ENCODE measurements around the gene S1PR2.

Gene S1PR2

DNA sequence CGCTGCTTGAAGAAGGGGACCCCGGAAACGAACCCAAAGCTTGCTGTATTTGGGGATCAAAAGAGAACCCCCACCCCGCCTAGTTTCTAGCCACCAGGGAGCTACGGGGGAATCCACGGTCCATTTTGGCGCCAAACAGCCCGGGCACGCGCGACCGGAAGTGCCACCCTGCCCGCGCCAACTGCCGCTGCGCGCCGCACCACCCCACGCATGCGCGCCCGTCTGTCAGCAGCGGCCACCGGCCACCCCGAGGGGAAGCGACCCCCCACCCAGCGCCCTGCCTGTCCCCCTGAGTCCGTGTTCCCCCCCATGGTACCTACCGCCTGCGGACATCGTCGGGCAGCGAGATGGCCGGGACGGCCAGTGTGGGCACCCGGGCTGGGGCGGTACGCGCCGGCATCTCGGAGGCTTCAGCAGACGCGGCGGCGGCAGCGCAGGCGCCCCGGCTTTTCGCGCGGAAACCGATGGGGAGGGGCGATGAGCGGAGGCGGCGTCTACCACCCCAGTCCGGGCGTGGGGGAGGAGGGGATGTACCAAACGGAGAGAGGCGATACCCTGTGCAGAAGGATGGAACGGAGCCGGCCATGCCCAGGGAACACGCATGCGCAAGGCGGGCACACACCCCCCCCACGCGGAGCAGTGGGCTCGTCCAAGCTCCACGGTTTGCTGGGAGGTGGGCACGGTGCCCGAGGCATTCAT is 36.5 kb downstream of the S1PR2 start, which contains the start of gene DNMT1:
DNMT1 (minus strand) TSS at position 454 of the 699 bp plus-strand sequence; CDS start at position 400, 54 bp downstream.
- Histone ChIP-seq H3K27ac (ENCODE audit: low read depth, low read length) (peak within 1 kb of the TSS; percentile 66), H3K36me3 (ENCODE audit: control insufficient read depth in 1 of 2, insufficient read depth in 2 of 2, low read length in 2 of 2) (peaks cover 0 to 2% of the 10 kb centered on the region in 2 donors), H3K27me3 (ENCODE audit: control insufficient read depth in 1 of 2, insufficient read depth in 2 of 2, low read length in 2 of 2) (no peaks in the 10 kb centered on the region), H3K9ac (ENCODE audit: low read depth in 1 of 2, low read length in 2 of 2) (peak within 1 kb of the TSS; percentile 68 to 79), H3K4me3 (ENCODE audit: low read depth in 1 of 2, low read length in 2 of 2) (peak within 1 kb of the TSS; percentile 81 to 88), H3K4me1 (ENCODE audit: control insufficient read depth in 1 of 2, insufficient read depth in 2 of 2, low read length in 2 of 2) (peaks cover 11 to 21% of the 10 kb centered on the region in 2 donors), H3K9me3 (ENCODE audit: control insufficient read depth in 1 of 2, low read length in 2 of 2) (no peaks in the 10 kb centered on the region)

DNA sequence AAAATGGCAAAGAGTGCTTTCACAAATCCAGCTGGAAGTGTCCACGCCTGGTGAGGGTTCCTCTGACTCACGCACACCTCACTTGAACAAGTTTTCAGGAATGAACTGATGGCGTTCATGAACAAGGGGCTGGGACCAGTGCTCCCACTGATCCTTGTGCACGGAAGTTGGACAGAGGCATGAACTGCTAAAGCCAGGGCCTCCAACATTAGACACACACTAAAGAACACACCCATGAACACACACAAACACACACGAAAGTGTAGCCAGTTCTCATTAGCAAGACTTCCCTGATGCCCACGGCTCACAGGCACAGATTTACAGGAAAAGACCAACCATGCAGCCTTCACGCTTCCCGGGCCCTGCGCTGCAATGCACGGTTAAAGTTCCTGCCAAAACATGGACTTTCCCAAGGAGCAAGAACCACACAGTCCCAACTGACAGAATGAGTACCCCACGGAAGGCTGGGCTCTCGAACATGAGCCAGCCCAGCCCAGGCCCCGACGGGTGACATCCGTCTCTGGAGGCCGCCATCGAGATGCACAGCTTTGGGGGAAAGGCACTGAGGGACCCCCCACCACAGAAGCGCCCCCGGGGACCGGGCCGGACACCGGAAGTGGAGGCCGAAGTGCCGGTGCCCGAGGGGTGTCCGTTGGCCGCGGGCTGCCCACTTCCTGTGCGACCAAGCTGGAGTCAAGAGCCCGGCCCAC is 37.2 kb downstream of the S1PR2 start:
- Histone ChIP-seq H3K4me1 (ENCODE audit: control insufficient read depth in 1 of 2, insufficient read depth in 2 of 2, low read length in 2 of 2) (peaks cover 11 to 21% of the 10 kb centered on the region in 2 donors), H3K9ac (ENCODE audit: low read depth in 1 of 2, low read length in 2 of 2) (peak overlapping the region; percentile 68 to 79), H3K4me3 (ENCODE audit: low read depth in 1 of 2, low read length in 2 of 2) (peak overlapping the region; percentile 81 to 88), H3K9me3 (ENCODE audit: control insufficient read depth in 1 of 2, low read length in 2 of 2) (no peaks in the 10 kb centered on the region), H3K27me3 (ENCODE audit: control insufficient read depth in 1 of 2, insufficient read depth in 2 of 2, low read length in 2 of 2) (no peaks in the 10 kb centered on the region), H3K36me3 (ENCODE audit: control insufficient read depth in 1 of 2, insufficient read depth in 2 of 2, low read length in 2 of 2) (peaks cover 0 to 2% of the 10 kb centered on the region in 2 donors), H3K27ac (ENCODE audit: low read depth, low read length) (peak overlapping the region; percentile 66)

DNA sequence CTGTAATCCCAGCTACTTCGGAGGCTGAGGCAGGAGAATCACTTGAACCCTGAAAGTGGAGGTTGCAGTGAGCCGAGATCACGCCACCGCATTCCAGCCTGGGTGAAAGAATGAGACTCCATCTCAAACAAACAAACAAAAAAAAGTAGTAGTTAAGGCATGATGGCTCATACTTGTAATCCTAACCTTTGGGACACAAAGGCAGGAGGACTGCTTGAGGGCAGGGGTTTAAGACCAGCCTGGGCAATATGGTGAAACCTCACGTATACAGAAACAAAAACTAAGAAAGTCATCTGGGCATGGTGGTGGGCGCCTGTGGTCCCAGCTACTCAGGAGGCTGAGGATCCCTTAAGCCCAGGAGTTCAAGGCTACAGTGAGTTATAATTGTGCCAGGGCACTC is 38.2 kb downstream of the S1PR2 start:
- Histone ChIP-seq H3K27ac (ENCODE audit: low read depth, low read length) (no peak overlapping the region), H3K9ac (ENCODE audit: low read depth in 1 of 2, low read length in 2 of 2) (no peak overlapping the region)

DNA sequence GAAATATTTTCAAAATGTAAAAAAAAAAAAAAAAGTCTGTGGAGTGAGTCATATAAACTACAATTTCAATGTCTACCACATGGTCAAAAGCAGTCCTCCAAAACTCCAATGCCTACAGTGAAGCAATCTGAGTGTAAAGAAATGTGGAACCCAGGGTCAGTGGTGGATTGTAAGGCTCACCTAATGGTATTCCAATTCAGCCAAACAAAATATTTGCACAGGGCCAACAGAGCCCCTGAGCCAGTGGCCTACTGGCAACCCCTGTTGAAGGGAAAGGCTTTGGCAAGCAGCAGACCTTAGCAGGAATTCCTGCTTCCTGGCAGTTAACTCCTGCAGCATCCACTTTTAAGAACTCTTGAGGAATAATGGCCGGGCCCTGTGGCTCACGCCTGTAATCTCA is 39.8 kb downstream of the S1PR2 start:
- Histone ChIP-seq H3K27me3 (ENCODE audit: control insufficient read depth in 1 of 2, insufficient read depth in 2 of 2, low read length in 2 of 2) (no peaks in the 10 kb centered on the region), H3K4me3 (ENCODE audit: low read depth in 1 of 2, low read length in 2 of 2) (no peak overlapping the region), H3K27ac (ENCODE audit: low read depth, low read length) (no peak overlapping the region), H3K4me1 (ENCODE audit: control insufficient read depth in 1 of 2, insufficient read depth in 2 of 2, low read length in 2 of 2) (peaks cover 11 to 21% of the 10 kb centered on the region in 2 donors), H3K9ac (ENCODE audit: low read depth in 1 of 2, low read length in 2 of 2) (no peak overlapping the region), H3K36me3 (ENCODE audit: control insufficient read depth in 1 of 2, insufficient read depth in 2 of 2, low read length in 2 of 2) (peaks cover 0 to 3% of the 10 kb centered on the region in 2 donors), H3K9me3 (ENCODE audit: control insufficient read depth in 1 of 2, low read length in 2 of 2) (no peaks in the 10 kb centered on the region)

More for the DNA sequence above, 38.2 kb downstream of the S1PR2 start:
- H3K4me1 ChIP-seq (ENCODE audit: control insufficient read depth in 1 of 2, insufficient read depth in 2 of 2, low read length in 2 of 2), result peaks cover 11 to 21% of the 10 kb centered on the region in 2 donors
- no peaks in the 10 kb centered on the region for H3K9me3 ChIP-seq (ENCODE audit: control insufficient read depth in 1 of 2, low read length in 2 of 2)
- H3K27me3 ChIP-seq (ENCODE audit: control insufficient read depth in 1 of 2, insufficient read depth in 2 of 2, low read length in 2 of 2), result no peaks in the 10 kb centered on the region
- H3K4me3 ChIP-seq (ENCODE audit: low read depth in 1 of 2, low read length in 2 of 2), result no peak overlapping the region
- H3K36me3 ChIP-seq (ENCODE audit: control insufficient read depth in 1 of 2, insufficient read depth in 2 of 2, low read length in 2 of 2), result peaks cover 0 to 2% of the 10 kb centered on the region in 2 donors

DNA sequence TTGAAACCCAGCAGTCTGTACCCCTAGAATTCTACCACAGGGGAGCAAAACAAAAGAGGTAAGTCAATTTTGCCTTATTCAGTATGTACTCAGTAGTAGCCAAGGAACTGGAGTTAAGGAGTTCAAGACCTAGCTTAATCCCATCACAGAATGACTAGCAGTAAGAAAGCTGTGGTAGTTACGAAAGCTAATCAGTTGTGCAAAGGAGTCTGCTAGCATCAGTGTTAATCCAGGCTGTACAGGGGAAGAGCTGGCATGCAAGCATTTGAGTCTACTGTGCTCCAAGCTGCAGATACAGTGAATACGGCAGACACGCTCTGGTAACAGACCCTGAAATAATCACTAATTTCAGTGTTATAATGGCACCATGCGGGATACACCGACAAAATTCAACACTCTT is 41.1 kb downstream of the S1PR2 start:
- H3K4me3 ChIP-seq (ENCODE audit: low read depth in 1 of 2, low read length in 2 of 2), result no peak overlapping the region
- H3K27ac ChIP-seq (ENCODE audit: low read depth, low read length), result no peak overlapping the region
- peak overlapping the region in 1 of 2 donors; percentile 1 for H3K9ac ChIP-seq (ENCODE audit: low read depth in 1 of 2, low read length in 2 of 2)
- H3K4me1 ChIP-seq (ENCODE audit: control insufficient read depth in 1 of 2, insufficient read depth in 2 of 2, low read length in 2 of 2), result peaks cover 8 to 19% of the 10 kb centered on the region in 2 donors
- H3K27me3 ChIP-seq (ENCODE audit: control insufficient read depth in 1 of 2, insufficient read depth in 2 of 2, low read length in 2 of 2), result no peaks in the 10 kb centered on the region
- H3K9me3 ChIP-seq (ENCODE audit: control insufficient read depth in 1 of 2, low read length in 2 of 2), result no peaks in the 10 kb centered on the region
- H3K36me3 ChIP-seq (ENCODE audit: control insufficient read depth in 1 of 2, insufficient read depth in 2 of 2, low read length in 2 of 2), result peaks cover 0 to 10% of the 10 kb centered on the region in 2 donors

DNA sequence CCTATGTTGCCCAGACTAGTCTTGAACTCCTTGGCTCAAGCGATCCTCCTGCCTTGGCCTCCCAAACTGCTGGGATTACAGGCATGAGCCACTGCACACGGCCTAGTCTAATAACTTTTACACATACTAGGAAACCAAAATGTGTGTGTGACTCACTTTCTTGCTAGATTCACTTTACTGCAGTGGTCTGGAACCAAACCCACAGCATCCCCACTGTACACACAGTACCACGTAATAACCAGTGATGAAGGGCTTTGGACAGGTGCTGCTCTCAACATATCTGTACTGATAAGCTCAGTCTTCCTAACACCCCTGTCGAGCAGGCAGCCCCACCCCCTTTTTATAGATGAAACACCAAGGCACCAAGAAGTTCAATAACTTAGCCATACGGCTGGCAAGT is 41.5 kb downstream of the S1PR2 start:
- Histone ChIP-seq H3K4me3 (ENCODE audit: low read depth in 1 of 2, low read length in 2 of 2) (no peak overlapping the region), H3K36me3 (ENCODE audit: control insufficient read depth in 1 of 2, insufficient read depth in 2 of 2, low read length in 2 of 2) (peaks cover 0 to 13% of the 10 kb centered on the region in 2 donors), H3K27ac (ENCODE audit: low read depth, low read length) (no peak overlapping the region), H3K27me3 (ENCODE audit: control insufficient read depth in 1 of 2, insufficient read depth in 2 of 2, low read length in 2 of 2) (no peaks in the 10 kb centered on the region), H3K4me1 (ENCODE audit: control insufficient read depth in 1 of 2, insufficient read depth in 2 of 2, low read length in 2 of 2) (peaks cover 7 to 17% of the 10 kb centered on the region in 2 donors), H3K9me3 (ENCODE audit: control insufficient read depth in 1 of 2, low read length in 2 of 2) (no peaks in the 10 kb centered on the region), H3K9ac (ENCODE audit: low read depth in 1 of 2, low read length in 2 of 2) (peak overlapping the region in 1 of 2 donors; percentile 1)

DNA sequence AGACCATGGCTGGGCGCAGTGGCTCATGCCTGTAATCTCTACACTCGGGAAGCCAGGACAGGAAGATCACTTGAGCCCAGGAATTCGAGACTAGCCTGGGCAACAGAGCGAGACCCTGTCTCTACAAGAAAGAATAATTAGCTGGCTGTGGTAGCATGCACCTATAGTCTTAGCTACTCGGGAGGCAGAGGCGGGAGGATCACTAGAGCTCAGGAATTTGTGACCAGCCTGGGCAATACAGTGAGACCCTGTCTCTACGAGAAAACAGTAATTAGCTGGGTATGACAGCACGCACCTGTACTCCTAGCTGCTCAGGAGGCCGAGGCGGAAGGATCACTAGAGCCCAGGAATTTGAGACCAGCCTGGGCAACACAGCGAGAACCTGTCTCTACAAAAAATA is 43.8 kb downstream of the S1PR2 start:
- no peak overlapping the region for H3K9ac ChIP-seq (ENCODE audit: low read depth in 1 of 2, low read length in 2 of 2)
- no peak overlapping the region for H3K27ac ChIP-seq (ENCODE audit: low read depth, low read length)
- H3K4me3 ChIP-seq (ENCODE audit: low read depth in 1 of 2, low read length in 2 of 2), result no peak overlapping the region
- H3K4me1 ChIP-seq (ENCODE audit: control insufficient read depth in 1 of 2, insufficient read depth in 2 of 2, low read length in 2 of 2), result peaks cover 2 to 3% of the 10 kb centered on the region in 2 donors
- H3K36me3 ChIP-seq (ENCODE audit: control insufficient read depth in 1 of 2, insufficient read depth in 2 of 2, low read length in 2 of 2), result peaks cover 0 to 21% of the 10 kb centered on the region in 2 donors
- H3K27me3 ChIP-seq (ENCODE audit: control insufficient read depth in 1 of 2, insufficient read depth in 2 of 2, low read length in 2 of 2), result no peaks in the 10 kb centered on the region
- H3K9me3 ChIP-seq (ENCODE audit: control insufficient read depth in 1 of 2, low read length in 2 of 2), result no peaks in the 10 kb centered on the region

DNA sequence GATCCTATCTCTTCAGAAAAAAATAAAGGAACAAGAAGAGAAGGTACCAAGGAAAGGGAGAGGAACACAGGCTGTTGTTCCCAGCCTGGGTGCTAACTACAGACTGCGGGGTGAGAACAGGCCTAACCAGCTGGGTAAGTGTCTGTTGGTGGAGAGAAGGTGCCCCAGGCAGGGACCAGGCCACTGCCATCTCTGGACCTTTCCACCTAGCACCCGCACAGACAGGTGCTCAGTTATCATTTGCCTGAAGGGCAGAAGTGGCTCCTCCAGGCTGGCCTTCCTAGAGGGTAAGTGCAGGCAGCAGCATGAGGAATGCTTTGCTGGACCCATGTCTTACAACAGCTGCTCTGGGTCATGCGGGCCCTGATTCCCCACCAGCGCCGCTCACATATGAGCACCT is 46.5 kb downstream of the S1PR2 start:
- Histone ChIP-seq H3K36me3 (ENCODE audit: control insufficient read depth in 1 of 2, insufficient read depth in 2 of 2, low read length in 2 of 2) (peaks cover 3 to 35% of the 10 kb centered on the region in 2 donors), H3K27ac (ENCODE audit: low read depth, low read length) (no peak overlapping the region), H3K27me3 (ENCODE audit: control insufficient read depth in 1 of 2, insufficient read depth in 2 of 2, low read length in 2 of 2) (no peaks in the 10 kb centered on the region)

DNA sequence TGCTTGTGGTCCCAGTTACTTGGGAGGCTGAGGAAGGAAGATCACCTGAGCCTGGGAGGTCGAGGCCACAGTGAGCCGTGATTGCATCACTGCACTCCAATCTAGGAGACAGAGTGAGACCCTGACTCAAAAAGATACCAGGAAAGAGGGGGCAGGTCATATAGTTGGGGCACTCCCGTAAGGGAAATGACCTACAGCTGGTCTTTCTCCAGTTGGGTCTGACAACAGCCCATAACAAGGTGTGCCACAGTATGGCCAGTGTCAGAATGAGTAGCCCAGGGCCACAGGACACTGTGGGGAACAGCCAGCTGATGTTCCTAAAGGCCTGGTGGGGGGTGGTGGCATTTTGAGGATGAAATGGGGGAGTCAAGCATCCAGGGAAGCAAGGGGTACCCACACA is 47.2 kb downstream of the S1PR2 start:
- Histone ChIP-seq H3K4me3 (ENCODE audit: low read depth in 1 of 2, low read length in 2 of 2) (no peak overlapping the region), H3K36me3 (ENCODE audit: control insufficient read depth in 1 of 2, insufficient read depth in 2 of 2, low read length in 2 of 2) (peaks cover 3 to 41% of the 10 kb centered on the region in 2 donors), H3K9ac (ENCODE audit: low read depth in 1 of 2, low read length in 2 of 2) (no peak overlapping the region), H3K9me3 (ENCODE audit: control insufficient read depth in 1 of 2, low read length in 2 of 2) (no peaks in the 10 kb centered on the region), H3K27ac (ENCODE audit: low read depth, low read length) (no peak overlapping the region), H3K27me3 (ENCODE audit: control insufficient read depth in 1 of 2, insufficient read depth in 2 of 2, low read length in 2 of 2) (no peaks in the 10 kb centered on the region), H3K4me1 (ENCODE audit: control insufficient read depth in 1 of 2, insufficient read depth in 2 of 2, low read length in 2 of 2) (no peaks in the 10 kb centered on the region)

More for the DNA sequence above, 46.5 kb downstream of the S1PR2 start:
- H3K4me1 ChIP-seq (ENCODE audit: control insufficient read depth in 1 of 2, insufficient read depth in 2 of 2, low read length in 2 of 2), result no peaks in the 10 kb centered on the region
- H3K9me3 ChIP-seq (ENCODE audit: control insufficient read depth in 1 of 2, low read length in 2 of 2), result no peaks in the 10 kb centered on the region
- no peak overlapping the region for H3K4me3 ChIP-seq (ENCODE audit: low read depth in 1 of 2, low read length in 2 of 2)
- H3K9ac ChIP-seq (ENCODE audit: low read depth in 1 of 2, low read length in 2 of 2), result no peak overlapping the region

DNA sequence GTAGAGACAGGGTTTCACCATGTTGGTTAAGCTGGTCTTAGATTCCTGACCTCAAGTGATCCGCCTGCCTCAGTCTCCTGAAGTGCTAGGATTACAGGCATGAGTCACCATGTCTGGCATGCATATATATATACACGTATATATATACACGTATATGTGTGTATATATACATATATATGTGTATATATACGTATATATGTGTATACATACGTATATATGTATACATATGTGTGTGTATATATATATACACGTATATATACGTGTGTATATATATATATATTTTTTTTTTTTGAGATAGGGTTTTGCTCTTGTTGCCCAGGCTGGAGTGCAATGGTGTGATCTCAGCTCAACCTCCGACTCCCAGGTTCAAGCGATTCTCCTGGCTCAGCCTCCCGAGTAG is 48.3 kb downstream of the S1PR2 start:
- no peak overlapping the region for H3K9ac ChIP-seq (ENCODE audit: low read depth in 1 of 2, low read length in 2 of 2)
- H3K36me3 ChIP-seq (ENCODE audit: control insufficient read depth in 1 of 2, insufficient read depth in 2 of 2, low read length in 2 of 2), result peaks cover 3 to 41% of the 10 kb centered on the region in 2 donors
- no peaks in the 10 kb centered on the region for H3K9me3 ChIP-seq (ENCODE audit: control insufficient read depth in 1 of 2, low read length in 2 of 2)

More for the DNA sequence above, 48.3 kb downstream of the S1PR2 start:
- no peak overlapping the region for H3K27ac ChIP-seq (ENCODE audit: low read depth, low read length)
- H3K4me3 ChIP-seq (ENCODE audit: low read depth in 1 of 2, low read length in 2 of 2), result no peak overlapping the region
- no peaks in the 10 kb centered on the region for H3K27me3 ChIP-seq (ENCODE audit: control insufficient read depth in 1 of 2, insufficient read depth in 2 of 2, low read length in 2 of 2)
- H3K4me1 ChIP-seq (ENCODE audit: control insufficient read depth in 1 of 2, insufficient read depth in 2 of 2, low read length in 2 of 2), result no peaks in the 10 kb centered on the region

Measured in duodenal mucosa (tissue), 2 donors.